CD14-positive monocyte (primary cell): ENCODE results near the gene SOWAHC. TPM values are rescaled to one million over a fixed set of nuclear protein-coding genes. Genes with fewer than 3 reads are reported as not detected.

ENCODE experiments used
- DNase-seq, 3 donors: peaks; one replicate each; pipeline ENCODE4 v3.0.0-alpha.2; 2011 to 2022
- H2AFZ ChIP-seq: 2 replicates; pipeline ENCODE4 v1.6.0; 2012; ENCODE audit warnings: mild to moderate bottlenecking, low read depth, low read length, inconsistent platforms; ENCODE audit not compliant: insufficient read depth, poor library complexity, severe bottlenecking
- H3K27ac ChIP-seq, 2 donors: 1 replicate in 1 of 2; 2 replicates in 1 of 2; pipeline ENCODE4 v1.5.1; 2012 to 2013; ENCODE audit warnings: low read length in 2 of 2, control low read depth in 1 of 2, inconsistent platforms in 1 of 2, low read depth in 1 of 2, mild to moderate bottlenecking in 1 of 2
- H3K27me3 ChIP-seq, 2 donors: one replicate each; pipeline versions ENCODE4 v1.6.0 to v1.6.1; 2011 to 2013; ENCODE audit warnings: low read length in 2 of 2; ENCODE audit not compliant: control insufficient read depth in 2 of 2, insufficient read depth in 2 of 2
- H3K36me3 ChIP-seq, 2 donors: replicated peaks in 1 of 2; 1 replicate in 1 of 2; 2 replicates in 1 of 2; pipeline versions ENCODE4 v1.5.1 to v1.6.1; 2012 to 2013; ENCODE audit warnings: low read length in 2 of 2, control low read depth in 1 of 2, inconsistent platforms in 1 of 2, mild to moderate bottlenecking in 1 of 2; ENCODE audit not compliant: insufficient read depth in 2 of 2, control insufficient read depth in 1 of 2
- H3K4me1 ChIP-seq, 2 donors: 1 replicate in 1 of 2; 2 replicates in 1 of 2; pipeline versions ENCODE4 v1.5.1 to v1.6.1; 2012 to 2013; ENCODE audit warnings: low read length in 2 of 2, control low read depth in 1 of 2, inconsistent platforms in 1 of 2, mild to moderate bottlenecking in 1 of 2, moderate library complexity in 1 of 2; ENCODE audit not compliant: insufficient read depth in 2 of 2, control insufficient read depth in 1 of 2
- H3K4me2 ChIP-seq: replicated peaks from 2 replicates; pipeline ENCODE3; 2012; ENCODE audit warnings: low read length, moderate library complexity, mild to moderate bottlenecking; ENCODE audit not compliant: poor library complexity, severe bottlenecking; ENCODE audit errors: extremely low read depth
- H3K4me3 ChIP-seq, 3 experiments: fragments of 200-600 bp in 1 of 3; sonication (generic) in 1 of 3; replicated peaks in 1 of 3; 1 replicate in 2 of 3; 2 replicates in 1 of 3; pipeline ENCODE4 v1.5.1; 2011 to 2013; ENCODE audit warnings: low read length in 3 of 3, mild to moderate bottlenecking in 3 of 3, control low read depth in 2 of 3, low read depth in 2 of 3, inconsistent platforms in 1 of 3, moderate library complexity in 1 of 3
- H3K79me2 ChIP-seq: 2 replicates; pipeline ENCODE4 v1.6.0; 2012; ENCODE audit warnings: mild to moderate bottlenecking, control low read depth, inconsistent platforms, low read length, moderate library complexity; ENCODE audit not compliant: insufficient read depth
- H3K9ac ChIP-seq: 2 replicates; pipeline ENCODE4 v1.6.0; 2017; ENCODE audit warnings: low read length, mild to moderate bottlenecking; ENCODE audit not compliant: insufficient read depth, poor library complexity, severe bottlenecking
- H3K9me3 ChIP-seq, 2 donors: replicated peaks in 1 of 2; 1 replicate in 1 of 2; 2 replicates in 1 of 2; pipeline versions ENCODE4 v1.5.1 to v1.6.1; 2012 to 2013; ENCODE audit warnings: low read length in 2 of 2, control low read depth in 1 of 2; ENCODE audit not compliant: control insufficient read depth in 1 of 2, insufficient read depth in 1 of 2
- H4K20me1 ChIP-seq: 2 replicates; pipeline ENCODE4 v1.6.0; 2012; ENCODE audit warnings: mild to moderate bottlenecking, low read length, control low read depth, moderate library complexity; ENCODE audit not compliant: insufficient read depth
- H3K27ac Mint-ChIP-seq, 7 donors: one replicate each; pipeline ENCODE4 v1.8.0; 2020; ENCODE audit warnings: mild to moderate bottlenecking in 7 of 7, mixed read lengths in 7 of 7, moderate library complexity in 6 of 7, inconsistent platforms in 2 of 7
- H3K27me3 Mint-ChIP-seq, 3 donors: one replicate each; pipeline ENCODE4 v1.8.0; 2021 to 2022; ENCODE audit warnings: low read depth in 3 of 3, mild to moderate bottlenecking in 3 of 3, mixed read lengths in 3 of 3, moderate library complexity in 3 of 3, inconsistent platforms in 1 of 3
- H3K36me3 Mint-ChIP-seq, 2 donors: one replicate each; pipeline ENCODE4 v1.8.0; 2020; ENCODE audit warnings: mixed read lengths in 2 of 2, inconsistent platforms in 1 of 2, mild to moderate bottlenecking in 1 of 2
- H3K4me1 Mint-ChIP-seq: one replicate; pipeline ENCODE4 v1.8.0; 2020; ENCODE audit warnings: mild to moderate bottlenecking, mixed read lengths
- H3K4me3 Mint-ChIP-seq, 2 donors: one replicate each; pipeline ENCODE4 v1.8.0; 2020; ENCODE audit warnings: mild to moderate bottlenecking in 2 of 2, mixed read lengths in 2 of 2, moderate library complexity in 1 of 2
- H3K9me3 Mint-ChIP-seq, 7 donors: one replicate each; pipeline ENCODE4 v1.8.0; 2020 to 2022; ENCODE audit warnings: mixed read lengths in 7 of 7, mild to moderate bottlenecking in 6 of 7, moderate library complexity in 6 of 7, inconsistent platforms in 2 of 7
- WGBS: methylation state at CpG from one replicate; pipeline ENCODE4 v1.1.5; 2013; ENCODE audit warnings: missing lambda C conversion rate; ENCODE audit not compliant: insufficient coverage; 5-methylcytosine and 5-hydroxymethylcytosine counted together
- intact Hi-C, 2 donors: fragments of 100-400 bp; cut with micrococcal nuclease; formaldehyde crosslinking; loops; one replicate each; pipeline versions ENCODE4 v1.15.0 to v1.15.1; 2023
- polyA plus RNA-seq, 3 donors: library from polyadenylated mRNA; depleted of rRNA in 1 of 3; unstranded in 2 of 3; stranded (reverse) in 1 of 3; fragments of 300-500 nt in 2 of 3; fragments of >200 nt in 1 of 3; fragmentation: Illumina TruSeq in 2 of 3; gene quantifications; 1 replicate in 2 of 3; 2 replicates in 1 of 3; pipeline ENCODE4 v1.2.3, GENCODE V29; 2012 to 2021
- TF ChIP-seq, protein P1 (sequence below): fragments of 200-600 bp; IDR thresholded peaks from one replicate; pipeline ENCODE4 v1.8.0; 2022; ENCODE audit warnings: antibody characterized with exemption, mild to moderate bottlenecking

Gene SOWAHC
- polyA plus RNA-seq, 3 donors, result 1.1 to 3.4 (median 2.7) TPM

DNA sequence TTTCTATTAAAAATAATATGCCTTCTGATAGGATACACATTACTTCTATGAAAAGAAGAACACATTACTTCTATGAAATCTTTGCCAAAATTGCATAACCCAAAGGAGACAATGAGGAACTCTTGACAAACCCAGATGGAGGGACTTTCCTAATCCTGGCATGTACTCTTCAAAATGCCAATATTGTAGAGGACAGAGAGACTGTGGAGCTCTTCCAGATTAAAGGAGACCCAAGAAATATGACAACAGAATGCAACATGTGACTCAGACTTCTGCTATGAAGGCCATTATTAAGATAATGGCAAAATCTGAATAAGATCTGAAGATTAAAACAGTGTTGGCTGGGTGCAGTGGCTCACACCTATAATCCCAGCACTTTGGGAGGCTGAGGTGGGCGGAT lies 22.2 kb downstream of the SOWAHC start:
- no peaks in the 10 kb centered on the region for H3K27me3 ChIP-seq
- TF ChIP-seq, protein P1, sequence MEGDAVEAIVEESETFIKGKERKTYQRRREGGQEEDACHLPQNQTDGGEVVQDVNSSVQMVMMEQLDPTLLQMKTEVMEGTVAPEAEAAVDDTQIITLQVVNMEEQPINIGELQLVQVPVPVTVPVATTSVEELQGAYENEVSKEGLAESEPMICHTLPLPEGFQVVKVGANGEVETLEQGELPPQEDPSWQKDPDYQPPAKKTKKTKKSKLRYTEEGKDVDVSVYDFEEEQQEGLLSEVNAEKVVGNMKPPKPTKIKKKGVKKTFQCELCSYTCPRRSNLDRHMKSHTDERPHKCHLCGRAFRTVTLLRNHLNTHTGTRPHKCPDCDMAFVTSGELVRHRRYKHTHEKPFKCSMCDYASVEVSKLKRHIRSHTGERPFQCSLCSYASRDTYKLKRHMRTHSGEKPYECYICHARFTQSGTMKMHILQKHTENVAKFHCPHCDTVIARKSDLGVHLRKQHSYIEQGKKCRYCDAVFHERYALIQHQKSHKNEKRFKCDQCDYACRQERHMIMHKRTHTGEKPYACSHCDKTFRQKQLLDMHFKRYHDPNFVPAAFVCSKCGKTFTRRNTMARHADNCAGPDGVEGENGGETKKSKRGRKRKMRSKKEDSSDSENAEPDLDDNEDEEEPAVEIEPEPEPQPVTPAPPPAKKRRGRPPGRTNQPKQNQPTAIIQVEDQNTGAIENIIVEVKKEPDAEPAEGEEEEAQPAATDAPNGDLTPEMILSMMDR, result no peak
- no CpG with 5 or more reads among the region's 1 CpG for WGBS
- peak; percentile 87 to 96 (median 94) for DNase-seq
- no peaks in the 10 kb centered on the region for H3K27me3 Mint-ChIP-seq
- H3K9ac ChIP-seq, result no peak overlapping the region
- no peak overlapping the region for H2AFZ ChIP-seq
- H3K27ac Mint-ChIP-seq, result peak overlapping the region; percentile 94 to 99 (median 96)
- no peaks in the 10 kb centered on the region for H3K9me3 ChIP-seq
- peak overlapping the region in 1 of 3 experiments; percentile 18 for H3K4me3 ChIP-seq
- H3K4me3 Mint-ChIP-seq, result peak overlapping the region in 1 of 2 donors; percentile 35
- H3K79me2 ChIP-seq, result no peaks in the 10 kb centered on the region
- H3K4me1 Mint-ChIP-seq, result peaks cover 64% of the 10 kb centered on the region
- peaks cover 57 to 60% of the 10 kb centered on the region in 2 donors for H3K4me1 ChIP-seq
- peaks cover 0 to 1% of the 10 kb centered on the region in 2 donors for H3K36me3 Mint-ChIP-seq
- H3K4me2 ChIP-seq, result peak overlapping the region; percentile 34
- peaks cover 0 to 8% (median 3%) of the 10 kb centered on the region in 7 donors for H3K9me3 Mint-ChIP-seq
- H3K27ac ChIP-seq, result peak overlapping the region; percentile 87 to 89
- no peaks in the 10 kb centered on the region for H3K36me3 ChIP-seq
- H4K20me1 ChIP-seq, result no peaks in the 10 kb centered on the region
- intact Hi-C loops, result no loop called here

DNA sequence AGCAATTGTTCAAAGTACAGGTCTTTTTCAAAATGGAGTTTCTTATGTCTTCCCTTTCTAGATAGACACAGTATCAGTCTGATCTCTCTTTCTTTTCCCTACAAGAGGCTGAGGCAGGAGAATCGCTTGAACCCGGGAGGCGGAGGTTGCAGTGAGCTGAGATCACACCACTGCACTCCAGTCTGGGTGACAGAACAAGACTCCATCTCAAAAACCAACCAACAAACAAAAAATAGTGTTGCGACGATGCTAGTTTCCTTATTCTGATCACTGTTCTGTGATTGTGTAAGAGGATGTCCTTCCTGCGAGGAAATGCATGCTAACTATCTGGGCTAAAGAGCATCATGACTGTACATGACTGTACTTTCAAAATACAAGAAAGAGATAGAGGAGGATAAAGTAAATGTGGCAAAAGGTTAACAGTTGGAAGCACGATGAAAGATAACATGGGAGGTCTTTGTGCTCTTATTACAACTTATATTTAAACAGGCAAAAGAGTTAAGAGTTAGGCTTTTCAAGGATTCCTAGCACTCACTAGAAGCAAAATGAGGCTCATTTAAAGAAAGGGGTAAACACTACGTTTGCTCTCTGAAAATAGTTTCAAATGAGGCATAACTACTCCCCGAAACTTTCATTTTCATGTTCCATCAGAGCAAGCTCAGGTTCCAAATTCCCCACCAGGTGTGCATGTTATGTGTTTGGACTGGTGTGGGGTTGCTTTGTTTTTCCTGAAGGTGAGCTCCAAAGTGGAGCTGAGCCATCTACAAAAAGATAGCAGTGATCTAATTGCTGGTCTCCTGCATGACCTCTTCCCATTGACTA lies 23.8 kb downstream of the SOWAHC start:
- no peak overlapping the region for H3K9ac ChIP-seq
- Mint-ChIP-seq H3K9me3 (peaks cover 0 to 8% (median 3%) of the 10 kb centered on the region in 7 donors), H3K27ac (peak overlapping the region; percentile 94 to 99 (median 96)), H3K27me3 (no peaks in the 10 kb centered on the region), H3K36me3 (peaks cover 0 to 1% of the 10 kb centered on the region in 2 donors), H3K4me3 (peak overlapping the region; percentile 48 to 66), H3K4me1 (peaks cover 50% of the 10 kb centered on the region)
- no peak overlapping the region for H3K4me2 ChIP-seq
- DNase-seq, result peak; percentile 68 to 84 (median 80)
- no peaks in the 10 kb centered on the region for H3K79me2 ChIP-seq
- H3K27me3 ChIP-seq, result no peaks in the 10 kb centered on the region
- WGBS, result no CpG with 5 or more reads among the region's 9 CpGs
- peak overlapping the region in 1 of 3 experiments; percentile 28 for H3K4me3 ChIP-seq
- H3K36me3 ChIP-seq, result no peaks in the 10 kb centered on the region
- H4K20me1 ChIP-seq, result no peaks in the 10 kb centered on the region
- H3K4me1 ChIP-seq, result peaks cover 42 to 44% of the 10 kb centered on the region in 2 donors
- peak overlapping the region; percentile 63 for H2AFZ ChIP-seq
- intact Hi-C loops, result no loop called here
- no peaks in the 10 kb centered on the region for H3K9me3 ChIP-seq
- peak overlapping the region; percentile 72 to 90 for H3K27ac ChIP-seq
- TF ChIP-seq, protein P1, result no peak
